ENCODE data around the gene INMT.

The INMT gene

DNA sequence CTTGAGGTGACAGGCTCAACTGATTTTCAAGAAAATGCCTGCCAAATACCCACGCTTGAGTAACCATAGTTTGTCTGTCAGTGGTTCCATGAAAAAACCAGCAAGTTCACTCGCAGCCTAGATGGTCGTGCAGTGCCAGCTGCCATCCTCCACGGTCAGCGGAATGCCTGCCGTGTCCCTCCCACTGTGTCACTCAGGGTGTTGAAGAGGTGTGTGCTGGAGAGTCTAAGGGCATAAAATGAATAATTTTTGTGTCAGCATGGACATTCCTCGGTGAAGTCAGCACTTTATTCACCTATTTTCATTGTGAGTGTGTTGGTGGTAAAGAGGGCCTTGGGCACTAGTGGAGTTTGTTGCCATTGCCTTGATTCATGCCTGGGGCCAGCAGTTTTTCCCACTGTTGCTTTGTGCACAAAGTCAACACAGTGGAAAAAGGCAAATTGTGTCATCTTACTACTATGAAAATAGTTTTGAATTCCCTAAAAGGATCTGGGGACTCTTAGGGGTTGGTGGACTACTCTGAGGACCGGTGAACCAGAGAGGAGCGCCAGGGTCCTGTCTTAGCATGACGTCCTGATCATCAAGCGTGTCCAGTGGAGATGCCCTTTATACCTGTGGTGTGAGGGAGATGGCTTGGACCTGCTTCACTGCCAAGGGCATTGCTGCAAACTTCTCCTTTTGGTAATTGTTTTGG lies 36.9 kb downstream of the INMT start:
- Histone ChIP-seq H3K36me3 (replicated peaks; ENCODE audit: insufficient read depth, low read length) (no peaks in the 10 kb centered on the region), H2AFZ (ENCODE audit: low read length) (no peak overlapping the region), H3K27ac (ENCODE audit: low read length) (no peak overlapping the region), H3K9me2 (replicated peaks; ENCODE audit: insufficient read depth, low read length) (no peaks in the 10 kb centered on the region), H4K20me1 (ENCODE audit: insufficient read depth, low read length) (no peaks in the 10 kb centered on the region), H3K4me2 (ENCODE audit: low read depth, low read length) (no peak overlapping the region), H3K9me3 (replicated peaks; ENCODE audit: insufficient read depth, low read length) (no peaks in the 10 kb centered on the region), H3K4me3 (ENCODE audit: low read length) (no peak overlapping the region), H3K27me3 (replicated peaks; ENCODE audit: insufficient read depth, low read length) (no peaks in the 10 kb centered on the region), H3F3A (ENCODE audit: insufficient read depth, low read length) (no peaks in the 10 kb centered on the region), H3K79me2 (ENCODE audit: low read length) (no peaks in the 10 kb centered on the region), H3K4me1 (ENCODE audit: low read length) (no peaks in the 10 kb centered on the region), H3K9ac (ENCODE audit: low read length) (no peak overlapping the region)
- TF ChIP-seq, protein P1, sequence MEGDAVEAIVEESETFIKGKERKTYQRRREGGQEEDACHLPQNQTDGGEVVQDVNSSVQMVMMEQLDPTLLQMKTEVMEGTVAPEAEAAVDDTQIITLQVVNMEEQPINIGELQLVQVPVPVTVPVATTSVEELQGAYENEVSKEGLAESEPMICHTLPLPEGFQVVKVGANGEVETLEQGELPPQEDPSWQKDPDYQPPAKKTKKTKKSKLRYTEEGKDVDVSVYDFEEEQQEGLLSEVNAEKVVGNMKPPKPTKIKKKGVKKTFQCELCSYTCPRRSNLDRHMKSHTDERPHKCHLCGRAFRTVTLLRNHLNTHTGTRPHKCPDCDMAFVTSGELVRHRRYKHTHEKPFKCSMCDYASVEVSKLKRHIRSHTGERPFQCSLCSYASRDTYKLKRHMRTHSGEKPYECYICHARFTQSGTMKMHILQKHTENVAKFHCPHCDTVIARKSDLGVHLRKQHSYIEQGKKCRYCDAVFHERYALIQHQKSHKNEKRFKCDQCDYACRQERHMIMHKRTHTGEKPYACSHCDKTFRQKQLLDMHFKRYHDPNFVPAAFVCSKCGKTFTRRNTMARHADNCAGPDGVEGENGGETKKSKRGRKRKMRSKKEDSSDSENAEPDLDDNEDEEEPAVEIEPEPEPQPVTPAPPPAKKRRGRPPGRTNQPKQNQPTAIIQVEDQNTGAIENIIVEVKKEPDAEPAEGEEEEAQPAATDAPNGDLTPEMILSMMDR (IDR thresholded peaks at IDR 0.05; ENCODE audit: low read length), result no peak
- no peak for TF ChIP-seq EZH2phosphoT487 (IDR thresholded peaks at IDR 0.05; ENCODE audit: low read length)
- TF ChIP-seq EZH2 (optimal IDR thresholded peaks at IDR 0.05; ENCODE audit: low read depth, low read length), result no peak
- no peak for DNase-seq

DNA sequence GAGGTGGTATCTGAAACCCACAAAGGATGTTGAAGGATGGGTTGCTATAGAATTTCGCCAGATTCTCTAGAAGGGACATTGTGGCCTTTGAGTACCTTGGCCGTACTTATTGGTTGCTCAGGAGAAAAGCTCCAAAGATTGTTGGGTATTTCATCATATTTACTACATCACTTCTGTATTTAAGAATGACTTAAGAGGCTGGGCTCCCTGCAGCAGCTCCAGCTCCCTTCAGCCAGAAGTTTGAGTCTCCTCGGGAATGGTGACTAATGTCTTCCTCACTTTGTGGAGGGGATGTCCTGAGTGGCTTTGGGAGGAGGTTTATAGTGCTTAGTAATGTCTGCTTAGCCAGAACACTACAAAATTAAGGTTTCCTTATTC lies 37.4 kb downstream of the INMT start:
- H3F3A ChIP-seq (ENCODE audit: insufficient read depth, low read length), result no peaks in the 10 kb centered on the region

DNA sequence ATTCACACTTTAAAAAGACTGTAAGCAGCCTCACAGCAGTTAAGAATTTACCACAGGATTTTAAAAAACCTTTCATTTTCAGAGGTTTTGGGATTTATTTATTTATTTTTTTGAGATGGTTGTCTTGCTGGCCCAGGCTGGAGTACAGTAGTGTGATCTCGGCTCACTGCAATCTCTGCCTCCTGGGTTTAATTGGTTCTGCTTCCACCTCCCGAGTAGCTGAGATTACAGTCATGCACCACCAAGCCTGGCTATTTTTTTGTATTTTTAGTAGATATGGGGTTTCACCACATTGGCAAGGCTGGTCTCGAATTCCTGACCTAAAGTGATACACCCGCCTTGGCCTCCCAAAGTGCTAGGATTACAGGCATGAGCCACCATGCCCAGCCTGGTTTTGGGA lies 38.4 kb downstream of the INMT start:
- H3K79me2 ChIP-seq (ENCODE audit: low read length), result no peaks in the 10 kb centered on the region
- H3K9me2 ChIP-seq (replicated peaks; ENCODE audit: insufficient read depth, low read length), result no peaks in the 10 kb centered on the region
- H3K9ac ChIP-seq (ENCODE audit: low read length), result no peak overlapping the region
- H3K27me3 ChIP-seq (replicated peaks; ENCODE audit: insufficient read depth, low read length), result no peaks in the 10 kb centered on the region
- no peak overlapping the region for H3K4me3 ChIP-seq (ENCODE audit: low read length)
- peaks cover 8% of the 10 kb centered on the region for H3K4me1 ChIP-seq (ENCODE audit: low read length)
- no peak overlapping the region for H3K27ac ChIP-seq (ENCODE audit: low read length)
- H3K36me3 ChIP-seq (replicated peaks; ENCODE audit: insufficient read depth, low read length), result no peaks in the 10 kb centered on the region
- no peak overlapping the region for H2AFZ ChIP-seq (ENCODE audit: low read length)
- DNase-seq, result no peak
- H3K4me2 ChIP-seq (ENCODE audit: low read depth, low read length), result no peak overlapping the region
- no peaks in the 10 kb centered on the region for H3F3A ChIP-seq (ENCODE audit: insufficient read depth, low read length)
- H3K9me3 ChIP-seq (replicated peaks; ENCODE audit: insufficient read depth, low read length), result no peaks in the 10 kb centered on the region
- no peaks in the 10 kb centered on the region for H4K20me1 ChIP-seq (ENCODE audit: insufficient read depth, low read length)
- no peak for TF ChIP-seq EZH2phosphoT487 (IDR thresholded peaks at IDR 0.05; ENCODE audit: low read length)
- TF ChIP-seq, protein P1 (IDR thresholded peaks at IDR 0.05; ENCODE audit: low read length), result no peak
- no peak for TF ChIP-seq EZH2 (optimal IDR thresholded peaks at IDR 0.05; ENCODE audit: low read depth, low read length)

More for the DNA sequence above, 37.4 kb downstream of the INMT start:
- Histone ChIP-seq H3K4me1 (ENCODE audit: low read length) (no peaks in the 10 kb centered on the region), H3K4me2 (ENCODE audit: low read depth, low read length) (no peak overlapping the region), H3K9me2 (replicated peaks; ENCODE audit: insufficient read depth, low read length) (no peaks in the 10 kb centered on the region), H3K79me2 (ENCODE audit: low read length) (no peaks in the 10 kb centered on the region), H3K36me3 (replicated peaks; ENCODE audit: insufficient read depth, low read length) (no peaks in the 10 kb centered on the region), H3K27ac (ENCODE audit: low read length) (no peak overlapping the region), H3K27me3 (replicated peaks; ENCODE audit: insufficient read depth, low read length) (no peaks in the 10 kb centered on the region), H3K9me3 (replicated peaks; ENCODE audit: insufficient read depth, low read length) (no peaks in the 10 kb centered on the region), H2AFZ (ENCODE audit: low read length) (no peak overlapping the region), H4K20me1 (ENCODE audit: insufficient read depth, low read length) (no peaks in the 10 kb centered on the region), H3K4me3 (ENCODE audit: low read length) (no peak overlapping the region), H3K9ac (ENCODE audit: low read length) (no peak overlapping the region)
- TF ChIP-seq, protein P1 (IDR thresholded peaks at IDR 0.05; ENCODE audit: low read length), result no peak
- TF ChIP-seq EZH2 (optimal IDR thresholded peaks at IDR 0.05; ENCODE audit: low read depth, low read length) (no peak), EZH2phosphoT487 (IDR thresholded peaks at IDR 0.05; ENCODE audit: low read length) (no peak)
- DNase-seq, result no peak
